ENCODE data around the gene NDUFB4. TPM values are rescaled to one million over a fixed set of nuclear protein-coding genes. Genes with fewer than 3 reads are reported as not detected.

NDUFB4 gene
- total RNA-seq, 1 experiment from 2014 or later, result 96.1 TPM

- ChIA-PET POLR2A (interaction anchor here (0.6 to 2.8 kb wide), 8 partner anchors 12 to 248 kb away, joined by 3 to 38 read pairs (median 4); partner anchors contain the start of genes GTF2E1, LRRC58 and RABL3), CTCF (interaction anchor here (1.1 to 2.6 kb wide), 6 partner anchors 26 to 179 kb away, joined by 3 to 16 read pairs (median 6); no protein-coding TSS in a partner anchor)
- Mint-ChIP-seq H3K4me3 (ENCODE audit: unreplicated experiment) (peak overlapping the region; percentile 92), H3K27me3 (ENCODE audit: insufficient read depth, unreplicated experiment) (peaks cover 11% of the 10 kb centered on the region), H3K27ac (ENCODE audit: low read depth, unreplicated experiment) (peak overlapping the region; percentile 95), H3K9me3 (ENCODE audit: unreplicated experiment) (no peaks in the 10 kb centered on the region), H3K36me3 (ENCODE audit: insufficient read depth, unreplicated experiment) (peaks cover 13% of the 10 kb centered on the region), H3K4me1 (ENCODE audit: insufficient read depth, unreplicated experiment) (peaks cover 5% of the 10 kb centered on the region)
- BruUV-seq (replicated peaks), result no TSS peak
- no peak for DNase-seq (ENCODE audit: unreplicated experiment)
- TF ChIP-seq, protein P1, sequence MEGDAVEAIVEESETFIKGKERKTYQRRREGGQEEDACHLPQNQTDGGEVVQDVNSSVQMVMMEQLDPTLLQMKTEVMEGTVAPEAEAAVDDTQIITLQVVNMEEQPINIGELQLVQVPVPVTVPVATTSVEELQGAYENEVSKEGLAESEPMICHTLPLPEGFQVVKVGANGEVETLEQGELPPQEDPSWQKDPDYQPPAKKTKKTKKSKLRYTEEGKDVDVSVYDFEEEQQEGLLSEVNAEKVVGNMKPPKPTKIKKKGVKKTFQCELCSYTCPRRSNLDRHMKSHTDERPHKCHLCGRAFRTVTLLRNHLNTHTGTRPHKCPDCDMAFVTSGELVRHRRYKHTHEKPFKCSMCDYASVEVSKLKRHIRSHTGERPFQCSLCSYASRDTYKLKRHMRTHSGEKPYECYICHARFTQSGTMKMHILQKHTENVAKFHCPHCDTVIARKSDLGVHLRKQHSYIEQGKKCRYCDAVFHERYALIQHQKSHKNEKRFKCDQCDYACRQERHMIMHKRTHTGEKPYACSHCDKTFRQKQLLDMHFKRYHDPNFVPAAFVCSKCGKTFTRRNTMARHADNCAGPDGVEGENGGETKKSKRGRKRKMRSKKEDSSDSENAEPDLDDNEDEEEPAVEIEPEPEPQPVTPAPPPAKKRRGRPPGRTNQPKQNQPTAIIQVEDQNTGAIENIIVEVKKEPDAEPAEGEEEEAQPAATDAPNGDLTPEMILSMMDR (IDR thresholded peaks at IDR 0.05; ENCODE audit: unreplicated experiment), result no peak
- intact Hi-C loops (cut with micrococcal nuclease), result no loop called here
Observed at GRCh38 chr3:120596853-120597223, 702 bp downstream of the NDUFB4 start.

- intact Hi-C loops (cut with micrococcal nuclease), result no loop called here
- no TSS peak for BruUV-seq (replicated peaks)
Observed at GRCh38 chr3:120597445-120598049, 1.4 kb downstream of the NDUFB4 start.

GRCh38 chr3:120599211-120599610 is 3.1 kb downstream of the NDUFB4 start:
- Mint-ChIP-seq H3K4me1 (ENCODE audit: insufficient read depth, unreplicated experiment) (peaks cover 5% of the 10 kb centered on the region), H3K27ac (ENCODE audit: low read depth, unreplicated experiment) (no peak overlapping the region), H3K27me3 (ENCODE audit: insufficient read depth, unreplicated experiment) (no peaks in the 10 kb centered on the region), H3K4me3 (ENCODE audit: unreplicated experiment) (no peak overlapping the region), H3K36me3 (ENCODE audit: insufficient read depth, unreplicated experiment) (peaks cover 22% of the 10 kb centered on the region), H3K9me3 (ENCODE audit: unreplicated experiment) (no peaks in the 10 kb centered on the region)
- TF ChIP-seq, protein P1 (IDR thresholded peaks at IDR 0.05; ENCODE audit: unreplicated experiment), result no peak
- POLR2A ChIA-PET, result no interaction called here
- CTCF ChIA-PET, result interaction anchor here (0.5 kb wide), 1 partner anchor 111 kb away, joined by 3 read pairs; no protein-coding TSS in a partner anchor
- no TSS peak for BruUV-seq (replicated peaks)
- intact Hi-C loops (cut with micrococcal nuclease), result no loop called here
- DNase-seq (ENCODE audit: unreplicated experiment), result no peak

More at GRCh38 chr3:120597445-120598049, 1.4 kb downstream of the NDUFB4 start:
- Mint-ChIP-seq H3K27ac (ENCODE audit: low read depth, unreplicated experiment) (peak overlapping the region; percentile 95), H3K4me3 (ENCODE audit: unreplicated experiment) (peak overlapping the region; percentile 92), H3K27me3 (ENCODE audit: insufficient read depth, unreplicated experiment) (peaks cover 5% of the 10 kb centered on the region), H3K9me3 (ENCODE audit: unreplicated experiment) (no peaks in the 10 kb centered on the region), H3K4me1 (ENCODE audit: insufficient read depth, unreplicated experiment) (peaks cover 5% of the 10 kb centered on the region), H3K36me3 (ENCODE audit: insufficient read depth, unreplicated experiment) (peaks cover 16% of the 10 kb centered on the region)
- ChIA-PET POLR2A (interaction anchor here (0.6 to 2.8 kb wide), 9 partner anchors 12 to 438 kb away, joined by 3 to 38 read pairs (median 3); partner anchors contain the start of genes GTF2E1, LRRC58 and RABL3), CTCF (interaction anchor here (0.6 to 2.3 kb wide), 6 partner anchors 36 to 197 kb away, joined by 3 to 16 read pairs (median 5); no protein-coding TSS in a partner anchor)
- no peak for DNase-seq (ENCODE audit: unreplicated experiment)
- TF ChIP-seq, protein P1 (IDR thresholded peaks at IDR 0.05; ENCODE audit: unreplicated experiment), result no peak

GRCh38 chr3:120601554-120601953 is 5.4 kb downstream of the NDUFB4 start:
- TF ChIP-seq, protein P1 (IDR thresholded peaks at IDR 0.05; ENCODE audit: unreplicated experiment), result no peak
- Mint-ChIP-seq H3K4me3 (ENCODE audit: unreplicated experiment) (no peak overlapping the region), H3K9me3 (ENCODE audit: unreplicated experiment) (no peaks in the 10 kb centered on the region), H3K4me1 (ENCODE audit: insufficient read depth, unreplicated experiment) (peaks cover 5% of the 10 kb centered on the region), H3K36me3 (ENCODE audit: insufficient read depth, unreplicated experiment) (peaks cover 15% of the 10 kb centered on the region), H3K27me3 (ENCODE audit: insufficient read depth, unreplicated experiment) (no peaks in the 10 kb centered on the region), H3K27ac (ENCODE audit: low read depth, unreplicated experiment) (no peak overlapping the region)
- ChIA-PET POLR2A (no interaction called here), CTCF (interaction anchor here (2.0 to 2.3 kb wide), 2 partner anchors 40 to 43 kb away, joined by 4 to 7 read pairs; no protein-coding TSS in a partner anchor)
- no TSS peak for BruUV-seq (replicated peaks)
- intact Hi-C loops (cut with micrococcal nuclease), result no loop called here
- no peak for DNase-seq (ENCODE audit: unreplicated experiment)

Data from MCF 10A (cell line).